Vagina (tissue), 2 donors: Measurements from ENCODE around the gene FCRL1. TPM values are rescaled to one million over a fixed set of nuclear protein-coding genes. Genes with fewer than 3 reads are reported as not detected.

Experiments used
- DNase-seq, 2 donors: peaks; one replicate each; pipeline ENCODE4 v3.0.0-alpha.2; 2017; ENCODE audit errors: extremely low spot score in 2 of 2
- H3K27ac ChIP-seq: fragments of 200-600 bp; sonication (generic); one replicate; pipeline ENCODE4 v1.5.1; 2019
- H3K27me3 ChIP-seq: fragments of 200-600 bp; sonication (generic); one replicate; pipeline ENCODE4 v1.5.1; 2019
- H3K36me3 ChIP-seq, 2 donors: fragments of 200-600 bp; sonication (generic); one replicate each; pipeline ENCODE4 v1.5.1; 2017 to 2019
- H3K4me1 ChIP-seq: fragments of 200-600 bp; sonication (generic); one replicate; pipeline ENCODE4 v1.5.1; 2019
- H3K4me3 ChIP-seq, 2 donors: fragments of 200-600 bp; sonication (generic); 1 replicate in 1 of 2; 2 replicates in 1 of 2; pipeline ENCODE4 v1.5.1; 2016 to 2019
- H3K9me3 ChIP-seq: fragments of 200-600 bp; sonication (generic); one replicate; pipeline ENCODE4 v1.5.1; 2019
- POLR2A ChIP-seq, 2 donors: fragments of 450-650 bp; IDR thresholded peaks; one replicate each; pipeline ENCODE4 v1.6.1; 2017; ENCODE audit warnings: antibody characterized with exemption in 2 of 2, mild to moderate bottlenecking in 2 of 2, moderate library complexity in 2 of 2
- POLR2AphosphoS5 ChIP-seq, 2 donors: sonication (generic); formaldehyde crosslinking; IDR thresholded peaks; one replicate each; pipeline ENCODE4 v1.9.0; 2017; ENCODE audit warnings: antibody characterized with exemption in 2 of 2, mild to moderate bottlenecking in 2 of 2, low read depth in 1 of 2; ENCODE audit not compliant: insufficient read depth in 1 of 2
- intact Hi-C: fragments of 100-400 bp; cut with DNase I; formaldehyde crosslinking; loops from one replicate; pipeline ENCODE4 v1.15.1; 2023
- total RNA-seq: library from RNA; depleted of rRNA; stranded (reverse); fragments of >200 nt; gene quantifications from one replicate; pipeline ENCODE4 v1.2.3, GENCODE V29; 2016
- TF ChIP-seq, protein P1 (sequence below), 3 experiments: fragments of 450-650 bp in 2 of 3; fragments of 200-600 bp in 1 of 3; sonication (generic) in 1 of 3; IDR thresholded peaks; one replicate each; pipeline ENCODE4 v1.5.1; 2017 to 2019; ENCODE audit warnings: antibody characterized with exemption in 3 of 3, mild to moderate bottlenecking in 2 of 3, moderate library complexity in 2 of 3

The FCRL1 gene
- total RNA-seq, 1 donor from 2014 or later: 0.49 TPM

DNA sequence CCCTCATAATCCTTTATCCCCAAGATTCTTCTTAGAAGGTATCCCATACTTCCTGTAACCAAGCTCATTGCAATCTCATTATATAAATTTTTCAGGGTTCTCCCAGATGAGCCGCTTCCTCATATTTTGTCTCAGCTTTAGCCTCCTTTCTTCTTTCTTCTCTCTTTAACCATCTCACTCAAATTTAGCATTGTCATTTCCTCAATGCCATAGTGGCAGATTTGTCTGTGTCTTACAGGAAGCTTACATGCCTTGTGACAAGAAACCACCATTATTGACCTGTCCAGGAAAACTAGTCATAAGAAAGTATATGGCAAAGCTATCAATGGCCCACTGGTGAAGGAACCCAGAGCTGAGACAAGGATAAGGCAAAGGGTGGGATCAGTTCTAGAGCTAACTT lies 37.0 kb downstream of the FCRL1 start:
- Histone ChIP-seq H3K27ac (no peak overlapping the region), H3K36me3 (no peaks in the 10 kb centered on the region), H3K4me1 (no peaks in the 10 kb centered on the region), H3K9me3 (no peaks in the 10 kb centered on the region), H3K4me3 (no peak overlapping the region), H3K27me3 (no peaks in the 10 kb centered on the region)
- TF ChIP-seq, protein P1, sequence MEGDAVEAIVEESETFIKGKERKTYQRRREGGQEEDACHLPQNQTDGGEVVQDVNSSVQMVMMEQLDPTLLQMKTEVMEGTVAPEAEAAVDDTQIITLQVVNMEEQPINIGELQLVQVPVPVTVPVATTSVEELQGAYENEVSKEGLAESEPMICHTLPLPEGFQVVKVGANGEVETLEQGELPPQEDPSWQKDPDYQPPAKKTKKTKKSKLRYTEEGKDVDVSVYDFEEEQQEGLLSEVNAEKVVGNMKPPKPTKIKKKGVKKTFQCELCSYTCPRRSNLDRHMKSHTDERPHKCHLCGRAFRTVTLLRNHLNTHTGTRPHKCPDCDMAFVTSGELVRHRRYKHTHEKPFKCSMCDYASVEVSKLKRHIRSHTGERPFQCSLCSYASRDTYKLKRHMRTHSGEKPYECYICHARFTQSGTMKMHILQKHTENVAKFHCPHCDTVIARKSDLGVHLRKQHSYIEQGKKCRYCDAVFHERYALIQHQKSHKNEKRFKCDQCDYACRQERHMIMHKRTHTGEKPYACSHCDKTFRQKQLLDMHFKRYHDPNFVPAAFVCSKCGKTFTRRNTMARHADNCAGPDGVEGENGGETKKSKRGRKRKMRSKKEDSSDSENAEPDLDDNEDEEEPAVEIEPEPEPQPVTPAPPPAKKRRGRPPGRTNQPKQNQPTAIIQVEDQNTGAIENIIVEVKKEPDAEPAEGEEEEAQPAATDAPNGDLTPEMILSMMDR (IDR thresholded peaks at IDR 0.05): no peak
- TF ChIP-seq POLR2AphosphoS5 (IDR thresholded peaks at IDR 0.05; ENCODE audit: insufficient read depth in 1 of 2, low read depth in 1 of 2) (no peak), POLR2A (IDR thresholded peaks at IDR 0.05) (no peak)
- no peak for DNase-seq
- intact Hi-C loops: no loop called here

DNA sequence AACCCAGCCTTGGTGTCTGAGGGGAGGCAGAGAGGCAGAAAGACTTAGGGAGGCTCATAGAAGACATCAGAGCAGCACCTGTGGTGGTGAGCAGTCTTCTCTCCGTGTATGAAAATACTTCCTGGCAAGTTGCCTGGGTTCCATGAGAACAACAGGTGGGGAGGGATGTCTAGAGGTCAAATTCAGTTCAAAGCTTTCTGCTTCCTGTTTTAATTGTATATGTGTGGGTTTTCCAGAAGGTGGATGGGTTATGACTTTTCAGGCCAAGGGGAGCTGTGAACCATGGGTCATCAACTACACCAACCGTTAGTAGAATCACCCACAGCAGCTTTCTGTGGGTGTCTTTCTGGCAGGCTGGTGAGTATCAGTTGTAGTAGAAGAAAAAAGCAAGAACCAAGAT lies 38.9 kb downstream of the FCRL1 start:
- no peak for DNase-seq
- H3K4me3 ChIP-seq: no peak overlapping the region
- H3K27me3 ChIP-seq: no peaks in the 10 kb centered on the region
- H3K9me3 ChIP-seq: no peaks in the 10 kb centered on the region
- no peak for TF ChIP-seq POLR2AphosphoS5 (IDR thresholded peaks at IDR 0.05; ENCODE audit: insufficient read depth in 1 of 2, low read depth in 1 of 2)
- TF ChIP-seq, protein P1 (IDR thresholded peaks at IDR 0.05): no peak
- no peak overlapping the region for H3K27ac ChIP-seq
- no peaks in the 10 kb centered on the region for H3K4me1 ChIP-seq
- intact Hi-C loops: no loop called here
- H3K36me3 ChIP-seq: no peaks in the 10 kb centered on the region

DNA sequence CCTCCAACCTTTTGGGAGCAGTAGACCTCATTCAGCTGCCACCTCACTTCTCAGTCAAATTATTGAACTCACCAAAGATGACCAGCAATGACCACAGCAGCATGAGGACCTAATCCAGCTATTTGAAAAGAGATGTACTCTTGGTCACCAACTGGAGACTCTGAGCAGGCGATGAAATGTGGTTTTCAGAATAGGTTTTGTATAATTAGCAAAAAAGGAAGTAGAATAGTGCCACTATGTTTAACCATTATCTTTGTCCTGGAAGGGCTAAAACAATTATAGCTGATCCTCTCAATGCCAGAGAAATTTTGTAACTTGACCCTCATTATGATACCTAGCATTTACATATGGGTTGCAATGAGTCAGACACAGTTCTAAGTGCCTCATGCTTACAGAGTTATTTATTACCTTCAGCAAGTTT lies 42.9 kb downstream of the FCRL1 start, which contains the start of gene FCRL2:
TSS of gene FCRL2 (minus strand) at position 162 of the 421 bp plus-strand sequence. CDS start at position 103, 59 bp downstream.
- H3K27me3 ChIP-seq: no peaks in the 10 kb centered on the region
- TF ChIP-seq POLR2AphosphoS5 (IDR thresholded peaks at IDR 0.05; ENCODE audit: insufficient read depth in 1 of 2, low read depth in 1 of 2) (no peak), POLR2A (IDR thresholded peaks at IDR 0.05) (no peak)
- TF ChIP-seq, protein P1 (IDR thresholded peaks at IDR 0.05): no peak
- H3K9me3 ChIP-seq: no peaks in the 10 kb centered on the region
- H3K36me3 ChIP-seq: no peaks in the 10 kb centered on the region
- H3K4me3 ChIP-seq: no peak within 1 kb of the TSS
- intact Hi-C loops: no loop called here
- no peaks in the 10 kb centered on the region for H3K4me1 ChIP-seq
- no peak for DNase-seq
- H3K27ac ChIP-seq: no peak within 1 kb of the TSS

DNA sequence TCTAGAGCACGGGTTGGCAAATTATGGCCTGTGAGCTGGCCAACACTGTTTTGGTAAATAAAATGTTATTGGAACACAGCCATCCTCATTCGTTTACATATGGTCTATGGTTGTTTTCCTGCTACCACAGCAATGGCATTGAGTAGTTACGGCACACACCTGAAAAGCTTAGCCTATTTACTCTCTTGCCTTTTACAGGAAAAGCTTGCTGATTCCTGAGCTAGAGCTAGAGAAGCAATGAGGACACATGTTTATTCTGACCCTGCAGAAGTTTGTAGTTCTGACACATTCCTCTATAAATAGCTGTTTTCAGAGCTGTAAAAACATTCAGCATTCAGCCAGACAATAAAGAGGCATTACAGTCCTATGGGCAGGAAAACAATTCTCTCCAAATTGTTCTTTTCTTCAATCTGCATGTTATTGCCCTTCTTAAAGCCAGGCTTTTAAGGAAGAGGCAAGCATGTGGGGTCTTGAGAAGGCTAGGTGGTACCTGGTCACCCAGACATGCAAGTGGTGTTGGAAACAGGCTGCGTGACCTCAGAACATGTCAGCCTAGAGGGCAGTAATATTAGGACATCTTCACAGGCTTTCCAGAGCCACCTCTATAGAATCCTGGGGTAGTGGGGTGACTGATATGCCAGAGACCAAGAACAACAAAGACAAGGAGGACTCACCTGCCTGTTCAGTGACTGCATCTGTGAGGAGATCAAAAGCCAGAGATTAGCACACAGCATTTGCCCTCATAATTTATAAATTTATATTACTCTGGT lies 44.6 kb downstream of the FCRL1 start:
- no peaks in the 10 kb centered on the region for H3K9me3 ChIP-seq
- no peaks in the 10 kb centered on the region for H3K4me1 ChIP-seq
- H3K36me3 ChIP-seq: no peaks in the 10 kb centered on the region
- H3K4me3 ChIP-seq: no peak overlapping the region
- intact Hi-C loops: no loop called here
- no peak overlapping the region for H3K27ac ChIP-seq
- no peaks in the 10 kb centered on the region for H3K27me3 ChIP-seq
- TF ChIP-seq POLR2AphosphoS5 (IDR thresholded peaks at IDR 0.05; ENCODE audit: insufficient read depth in 1 of 2, low read depth in 1 of 2) (no peak), POLR2A (IDR thresholded peaks at IDR 0.05) (no peak)
- TF ChIP-seq, protein P1 (IDR thresholded peaks at IDR 0.05): no peak
- no peak for DNase-seq

DNA sequence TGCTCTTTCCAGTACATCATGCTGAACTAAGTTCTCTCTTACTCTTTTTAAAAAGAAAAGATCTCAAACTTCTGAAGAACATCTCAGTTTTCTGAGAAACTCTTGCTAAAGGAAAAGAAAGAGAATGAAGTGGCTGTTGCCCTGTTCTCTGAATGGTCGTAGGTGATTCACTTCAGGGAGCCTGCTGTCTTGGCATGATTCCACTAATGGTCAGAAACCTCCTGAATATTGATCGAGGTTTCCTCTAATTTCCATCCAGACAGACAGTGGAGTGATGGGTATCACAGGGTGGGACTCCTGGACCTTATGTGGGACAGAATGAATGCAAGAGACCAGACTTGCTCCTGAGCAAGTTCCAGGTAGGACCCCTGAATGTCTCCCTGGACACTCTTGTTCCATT lies 45.5 kb downstream of the FCRL1 start:
- Histone ChIP-seq H3K36me3 (no peaks in the 10 kb centered on the region), H3K27ac (no peak overlapping the region), H3K27me3 (no peaks in the 10 kb centered on the region), H3K4me3 (no peak overlapping the region), H3K4me1 (no peaks in the 10 kb centered on the region), H3K9me3 (no peaks in the 10 kb centered on the region)
- TF ChIP-seq, protein P1 (IDR thresholded peaks at IDR 0.05): no peak
- TF ChIP-seq POLR2A (IDR thresholded peaks at IDR 0.05): no peak
- TF ChIP-seq POLR2AphosphoS5 (IDR thresholded peaks at IDR 0.05; ENCODE audit: insufficient read depth in 1 of 2, low read depth in 1 of 2): no peak
- no peak for DNase-seq
- intact Hi-C loops: no loop called here
